K562 (cell line): ENCODE measurements around the gene MPG. TPM values are rescaled to one million over a fixed set of nuclear protein-coding genes. Genes with fewer than 3 reads are reported as not detected.

Source experiments
- DIDO1 ChIP-seq: fragments of 450-650 bp; IDR thresholded peaks from 2 replicates; pipeline ENCODE4 v1.6.1; 2016; ENCODE audit warnings: low read depth, missing biosample characterization, missing genetic modification characterization
- EP400 ChIP-seq: fragments of 450-650 bp; IDR thresholded peaks from 2 replicates; pipeline ENCODE4 v1.6.1; 2017; ENCODE audit warnings: antibody characterized with exemption, mild to moderate bottlenecking, moderate library complexity
- HDAC1 ChIP-seq, 2 experiments: fragments of 450-650 bp; IDR thresholded peaks; 2 replicates each; pipeline ENCODE4 v1.6.1; 2016 to 2017; ENCODE audit warnings: inconsistent platforms in 1 of 2, mild to moderate bottlenecking in 1 of 2, moderate library complexity in 1 of 2
- IFI16 ChIP-seq: fragments of 250-450 bp; sonication (Bioruptor Pico); IDR thresholded peaks from 2 replicates; pipeline ENCODE4 v2.1.2; 2022; ENCODE audit warnings: mild to moderate bottlenecking, inconsistent platforms
- KDM1A ChIP-seq, 2 experiments: fragments of 450-650 bp; IDR thresholded peaks; 2 replicates each; pipeline ENCODE4 v1.6.1; 2016; ENCODE audit warnings: mild to moderate bottlenecking in 2 of 2
- MEIS2 ChIP-seq: fragments of 450-650 bp; IDR thresholded peaks from 2 replicates; pipeline ENCODE4 v1.6.1; 2014; ENCODE audit warnings: mild to moderate bottlenecking; ENCODE audit not compliant: partially characterized antibody
- MXI1 ChIP-seq: IDR thresholded peaks from 2 replicates; pipeline ENCODE4 v1.6.1; 2011; ENCODE audit warnings: low read depth, mild to moderate bottlenecking, improper control_type of control experiment, low read length
- MYC ChIP-seq, 2 experiments: fragments of 250-450 bp in 1 of 2; sonication (Bioruptor Pico) in 1 of 2; IDR thresholded peaks; 2 replicates each; pipeline versions ENCODE4 v1.5.1 to v1.6.1; 2012 to 2021; ENCODE audit warnings: low read depth in 2 of 2, borderline replicate concordance in 1 of 2, improper control_type of control experiment in 1 of 2, low read length in 1 of 2, mild to moderate bottlenecking in 1 of 2, moderate library complexity in 1 of 2
- NFATC3 ChIP-seq: fragments of 450-650 bp; IDR thresholded peaks from 2 replicates; pipeline ENCODE4 v1.6.1; 2017; ENCODE audit warnings: mild to moderate bottlenecking
- ZFX ChIP-seq: sonication (generic); formaldehyde crosslinking; IDR thresholded peaks from 2 replicates; pipeline ENCODE4 v1.8.0; 2022; ENCODE audit warnings: mild to moderate bottlenecking, missing genetic modification reagents, moderate library complexity
- polyA plus RNA-seq, 8 experiments: library from polyadenylated mRNA; depleted of rRNA in 4 of 8; stranded (reverse) in 5 of 8; unstranded in 3 of 8; fragments of >200 nt; fragmentation: Nextera tagmentation in 2 of 8; fragmentation: Illumina TruSeq in 1 of 8; extraction: Ambion mirVana in 2 of 8; extraction: Trizol in 1 of 8; gene quantifications; 2 replicates each; pipeline versions ENCODE4 v1.2.1 to v1.2.3, GENCODE V29; 2011 to 2014; ENCODE audit warnings: inconsistent platforms in 1 of 8, missing spikeins in 1 of 8
- total RNA-seq, 7 experiments: library from RNA; depleted of rRNA in 6 of 7; stranded (reverse); fragments of >200 nt in 6 of 7; fragmentation: Illumina TruSeq in 2 of 7; extraction: Trizol in 2 of 7; gene quantifications; 2 replicates each; pipeline versions ENCODE4 v1.2.1 to v1.2.3, GENCODE V29; 2011 to 2021; ENCODE audit warnings: low replicate concordance in 1 of 7
- TF ChIP-seq, protein P1 (sequence below): fragments of 450-650 bp; formaldehyde crosslinking; IDR thresholded peaks from 2 replicates; pipeline ENCODE4 v1.4.0; 2020; ENCODE audit warnings: mild to moderate bottlenecking, moderate library complexity
- TF ChIP-seq, protein P2 (sequence below): fragments of 450-650 bp; IDR thresholded peaks from 2 replicates; pipeline ENCODE4 v1.6.1; 2016; ENCODE audit warnings: mild to moderate bottlenecking, moderate library complexity

The MPG gene
- total and polyA plus RNA-seq, 9 of the 15 experiments (the other 6 are each of a cell fraction or from before 2014, with no cell fraction given), result 0.42 to 226 (median 36.2) TPM

DNA sequence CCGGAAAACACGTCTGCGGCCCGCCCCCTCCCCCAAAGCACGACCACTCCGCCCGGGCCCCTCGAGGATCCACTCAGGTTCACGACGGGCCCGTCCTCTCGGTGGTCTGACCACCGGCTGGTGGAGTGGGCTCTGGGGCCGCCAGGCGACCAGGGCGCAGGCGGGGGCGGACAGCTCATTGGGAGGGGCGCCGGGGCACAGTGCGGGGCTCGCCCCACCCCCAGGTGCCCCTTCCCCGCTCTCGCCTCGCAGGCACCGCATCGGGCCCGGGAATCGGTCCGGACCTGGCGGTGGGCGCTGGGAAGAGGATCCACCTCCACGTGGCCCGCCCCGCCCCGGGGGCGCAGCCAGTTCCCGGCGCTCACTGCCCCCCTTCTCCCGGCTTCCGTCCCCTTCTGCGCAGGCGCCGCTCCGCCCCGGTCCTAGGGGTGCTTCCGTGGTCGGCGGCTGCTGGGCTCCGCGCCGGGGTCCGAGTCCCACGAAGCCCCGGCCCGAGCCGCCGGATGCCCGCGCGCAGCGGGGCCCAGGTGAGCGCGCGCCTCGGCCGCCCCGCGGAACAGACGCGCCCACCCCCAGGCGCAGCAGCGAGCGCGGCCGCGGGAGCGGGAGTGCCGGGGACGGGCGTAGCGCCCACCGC, at the start of gene MPG (continued):
- TF ChIP-seq, protein P1, sequence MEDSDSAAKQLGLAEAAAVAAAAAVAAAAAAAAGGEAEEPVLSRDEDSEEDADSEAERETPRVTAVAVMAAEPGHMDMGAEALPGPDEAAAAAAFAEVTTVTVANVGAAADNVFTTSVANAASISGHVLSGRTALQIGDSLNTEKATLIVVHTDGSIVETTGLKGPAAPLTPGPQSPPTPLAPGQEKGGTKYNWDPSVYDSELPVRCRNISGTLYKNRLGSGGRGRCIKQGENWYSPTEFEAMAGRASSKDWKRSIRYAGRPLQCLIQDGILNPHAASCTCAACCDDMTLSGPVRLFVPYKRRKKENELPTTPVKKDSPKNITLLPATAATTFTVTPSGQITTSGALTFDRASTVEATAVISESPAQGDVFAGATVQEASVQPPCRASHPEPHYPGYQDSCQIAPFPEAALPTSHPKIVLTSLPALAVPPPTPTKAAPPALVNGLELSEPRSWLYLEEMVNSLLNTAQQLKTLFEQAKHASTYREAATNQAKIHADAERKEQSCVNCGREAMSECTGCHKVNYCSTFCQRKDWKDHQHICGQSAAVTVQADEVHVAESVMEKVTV (CRISPR knock-in tag), result no peak
- TF ChIP-seq DIDO1 (tag), result no peak
- peak; percentile 91 for TF ChIP-seq MXI1
- TF ChIP-seq IFI16 (CRISPR knock-in tag), result no peak
- TF ChIP-seq HDAC1 (IDR thresholded peaks at IDR 0.05), result peak in 1 of 2 experiments; percentile 89; a peak in 2 of 4 replicates
- TF ChIP-seq, protein P2, sequence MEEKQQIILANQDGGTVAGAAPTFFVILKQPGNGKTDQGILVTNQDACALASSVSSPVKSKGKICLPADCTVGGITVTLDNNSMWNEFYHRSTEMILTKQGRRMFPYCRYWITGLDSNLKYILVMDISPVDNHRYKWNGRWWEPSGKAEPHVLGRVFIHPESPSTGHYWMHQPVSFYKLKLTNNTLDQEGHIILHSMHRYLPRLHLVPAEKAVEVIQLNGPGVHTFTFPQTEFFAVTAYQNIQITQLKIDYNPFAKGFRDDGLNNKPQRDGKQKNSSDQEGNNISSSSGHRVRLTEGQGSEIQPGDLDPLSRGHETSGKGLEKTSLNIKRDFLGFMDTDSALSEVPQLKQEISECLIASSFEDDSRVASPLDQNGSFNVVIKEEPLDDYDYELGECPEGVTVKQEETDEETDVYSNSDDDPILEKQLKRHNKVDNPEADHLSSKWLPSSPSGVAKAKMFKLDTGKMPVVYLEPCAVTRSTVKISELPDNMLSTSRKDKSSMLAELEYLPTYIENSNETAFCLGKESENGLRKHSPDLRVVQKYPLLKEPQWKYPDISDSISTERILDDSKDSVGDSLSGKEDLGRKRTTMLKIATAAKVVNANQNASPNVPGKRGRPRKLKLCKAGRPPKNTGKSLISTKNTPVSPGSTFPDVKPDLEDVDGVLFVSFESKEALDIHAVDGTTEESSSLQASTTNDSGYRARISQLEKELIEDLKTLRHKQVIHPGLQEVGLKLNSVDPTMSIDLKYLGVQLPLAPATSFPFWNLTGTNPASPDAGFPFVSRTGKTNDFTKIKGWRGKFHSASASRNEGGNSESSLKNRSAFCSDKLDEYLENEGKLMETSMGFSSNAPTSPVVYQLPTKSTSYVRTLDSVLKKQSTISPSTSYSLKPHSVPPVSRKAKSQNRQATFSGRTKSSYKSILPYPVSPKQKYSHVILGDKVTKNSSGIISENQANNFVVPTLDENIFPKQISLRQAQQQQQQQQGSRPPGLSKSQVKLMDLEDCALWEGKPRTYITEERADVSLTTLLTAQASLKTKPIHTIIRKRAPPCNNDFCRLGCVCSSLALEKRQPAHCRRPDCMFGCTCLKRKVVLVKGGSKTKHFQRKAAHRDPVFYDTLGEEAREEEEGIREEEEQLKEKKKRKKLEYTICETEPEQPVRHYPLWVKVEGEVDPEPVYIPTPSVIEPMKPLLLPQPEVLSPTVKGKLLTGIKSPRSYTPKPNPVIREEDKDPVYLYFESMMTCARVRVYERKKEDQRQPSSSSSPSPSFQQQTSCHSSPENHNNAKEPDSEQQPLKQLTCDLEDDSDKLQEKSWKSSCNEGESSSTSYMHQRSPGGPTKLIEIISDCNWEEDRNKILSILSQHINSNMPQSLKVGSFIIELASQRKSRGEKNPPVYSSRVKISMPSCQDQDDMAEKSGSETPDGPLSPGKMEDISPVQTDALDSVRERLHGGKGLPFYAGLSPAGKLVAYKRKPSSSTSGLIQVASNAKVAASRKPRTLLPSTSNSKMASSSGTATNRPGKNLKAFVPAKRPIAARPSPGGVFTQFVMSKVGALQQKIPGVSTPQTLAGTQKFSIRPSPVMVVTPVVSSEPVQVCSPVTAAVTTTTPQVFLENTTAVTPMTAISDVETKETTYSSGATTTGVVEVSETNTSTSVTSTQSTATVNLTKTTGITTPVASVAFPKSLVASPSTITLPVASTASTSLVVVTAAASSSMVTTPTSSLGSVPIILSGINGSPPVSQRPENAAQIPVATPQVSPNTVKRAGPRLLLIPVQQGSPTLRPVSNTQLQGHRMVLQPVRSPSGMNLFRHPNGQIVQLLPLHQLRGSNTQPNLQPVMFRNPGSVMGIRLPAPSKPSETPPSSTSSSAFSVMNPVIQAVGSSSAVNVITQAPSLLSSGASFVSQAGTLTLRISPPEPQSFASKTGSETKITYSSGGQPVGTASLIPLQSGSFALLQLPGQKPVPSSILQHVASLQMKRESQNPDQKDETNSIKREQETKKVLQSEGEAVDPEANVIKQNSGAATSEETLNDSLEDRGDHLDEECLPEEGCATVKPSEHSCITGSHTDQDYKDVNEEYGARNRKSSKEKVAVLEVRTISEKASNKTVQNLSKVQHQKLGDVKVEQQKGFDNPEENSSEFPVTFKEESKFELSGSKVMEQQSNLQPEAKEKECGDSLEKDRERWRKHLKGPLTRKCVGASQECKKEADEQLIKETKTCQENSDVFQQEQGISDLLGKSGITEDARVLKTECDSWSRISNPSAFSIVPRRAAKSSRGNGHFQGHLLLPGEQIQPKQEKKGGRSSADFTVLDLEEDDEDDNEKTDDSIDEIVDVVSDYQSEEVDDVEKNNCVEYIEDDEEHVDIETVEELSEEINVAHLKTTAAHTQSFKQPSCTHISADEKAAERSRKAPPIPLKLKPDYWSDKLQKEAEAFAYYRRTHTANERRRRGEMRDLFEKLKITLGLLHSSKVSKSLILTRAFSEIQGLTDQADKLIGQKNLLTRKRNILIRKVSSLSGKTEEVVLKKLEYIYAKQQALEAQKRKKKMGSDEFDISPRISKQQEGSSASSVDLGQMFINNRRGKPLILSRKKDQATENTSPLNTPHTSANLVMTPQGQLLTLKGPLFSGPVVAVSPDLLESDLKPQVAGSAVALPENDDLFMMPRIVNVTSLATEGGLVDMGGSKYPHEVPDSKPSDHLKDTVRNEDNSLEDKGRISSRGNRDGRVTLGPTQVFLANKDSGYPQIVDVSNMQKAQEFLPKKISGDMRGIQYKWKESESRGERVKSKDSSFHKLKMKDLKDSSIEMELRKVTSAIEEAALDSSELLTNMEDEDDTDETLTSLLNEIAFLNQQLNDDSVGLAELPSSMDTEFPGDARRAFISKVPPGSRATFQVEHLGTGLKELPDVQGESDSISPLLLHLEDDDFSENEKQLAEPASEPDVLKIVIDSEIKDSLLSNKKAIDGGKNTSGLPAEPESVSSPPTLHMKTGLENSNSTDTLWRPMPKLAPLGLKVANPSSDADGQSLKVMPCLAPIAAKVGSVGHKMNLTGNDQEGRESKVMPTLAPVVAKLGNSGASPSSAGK, result peak; percentile 50; the same call in 1 of the 2 replicates
- no peak for TF ChIP-seq KDM1A (IDR thresholded peaks at IDR 0.05)
- TF ChIP-seq MEIS2, result peak; percentile 40
- no peak for TF ChIP-seq NFATC3
- peak; percentile 58 for TF ChIP-seq ZFX
- peak; percentile 90 for TF ChIP-seq EP400
- TF ChIP-seq MYC (IDR thresholded peaks at IDR 0.05; ENCODE audit: low read depth, low read length), result peak; percentile 96
- no peak for TF ChIP-seq MYC (CRISPR knock-in tag; IDR thresholded peaks at IDR 0.05; ENCODE audit: borderline replicate concordance, low read depth)
